Endometrial microvascular endothelial cells (primary cell): ENCODE data around the gene RASSF7. TPM values are rescaled to one million over a fixed set of nuclear protein-coding genes. Genes with fewer than 3 reads are reported as not detected.
"Not testable (repeated sequence)": the region's sequence is repeated elsewhere in the genome, so short reads cannot be mapped to it uniquely, and the experiment has no call there.

Experiments used
- in situ Hi-C: cut with HindIII; loops from 2 replicates; pipeline ENCODE4 v1.10.0; 2017; ENCODE audit warnings: low sequenced_read_pairs, low pct_unique_long_range_greater_than_20kb; ENCODE audit errors: inconsistent ontology term
- total RNA-seq: library from RNA; depleted of rRNA; stranded (reverse); fragments of >200 nt; gene quantifications from one replicate; pipeline ENCODE4 v1.2.3, GENCODE V29; 2015; ENCODE audit errors: inconsistent ontology term

Gene RASSF7, protein sequence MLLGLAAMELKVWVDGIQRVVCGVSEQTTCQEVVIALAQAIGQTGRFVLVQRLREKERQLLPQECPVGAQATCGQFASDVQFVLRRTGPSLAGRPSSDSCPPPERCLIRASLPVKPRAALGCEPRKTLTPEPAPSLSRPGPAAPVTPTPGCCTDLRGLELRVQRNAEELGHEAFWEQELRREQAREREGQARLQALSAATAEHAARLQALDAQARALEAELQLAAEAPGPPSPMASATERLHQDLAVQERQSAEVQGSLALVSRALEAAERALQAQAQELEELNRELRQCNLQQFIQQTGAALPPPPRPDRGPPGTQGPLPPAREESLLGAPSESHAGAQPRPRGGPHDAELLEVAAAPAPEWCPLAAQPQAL
- 34.7 TPM for total RNA-seq

- in situ Hi-C loops, result no loop called here
These were observed at the start of gene RASSF7, which contains the start of gene LMNTD2 for GRCh38 chr11:560305-561147. TSS of gene RASSF7 (plus strand) at chr11:560970. CDS start at chr11:561769, 799 bp downstream. TSS of gene LMNTD2 (minus strand) at chr11:560738. CDS start at chr11:560716, 22 bp downstream.

- in situ Hi-C loops, result no loop called here
These were observed 47.8 kb upstream of the RASSF7 start for GRCh38 chr11:512761-513595.

DNA sequence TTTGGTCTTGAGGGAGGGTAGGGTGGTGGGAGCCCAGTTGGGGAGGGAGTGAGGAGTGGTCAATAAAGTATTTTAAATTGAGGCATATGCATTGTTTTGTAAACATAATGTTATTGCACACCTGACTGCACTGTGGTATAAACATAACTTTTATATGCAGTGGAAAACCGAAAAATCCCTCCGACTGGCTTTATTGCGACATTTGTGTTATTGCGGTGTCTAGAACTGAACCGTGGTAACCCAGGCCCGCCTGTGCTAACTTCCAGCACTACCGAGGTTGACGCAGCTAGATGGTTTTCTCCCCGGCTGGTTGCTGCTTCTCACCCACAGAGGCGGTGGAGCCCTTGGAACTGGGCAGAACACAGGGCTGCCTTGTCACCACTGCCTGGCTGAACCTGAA, 46.2 kb upstream of the RASSF7 start:
- in situ Hi-C loops, result no loop called here

DNA sequence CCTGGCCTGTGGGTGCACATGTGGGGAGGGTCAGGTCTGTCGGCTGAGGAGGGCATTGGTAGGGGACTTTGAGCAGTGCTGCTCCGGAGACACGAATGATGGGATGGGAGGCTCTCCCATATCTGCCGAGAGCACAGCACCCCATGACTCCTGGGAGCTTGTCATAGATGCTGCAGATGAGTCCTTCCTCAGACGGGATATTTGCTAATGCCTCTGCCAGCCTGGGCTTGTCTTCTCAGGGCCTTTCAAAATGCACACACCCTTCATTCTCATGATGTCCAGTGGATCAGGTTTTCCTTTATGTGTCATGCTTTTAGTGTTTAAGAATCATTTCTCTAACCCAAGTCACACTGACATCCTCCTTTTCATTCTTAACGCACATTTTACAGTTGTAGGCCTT, 45.6 kb upstream of the RASSF7 start:
- in situ Hi-C loops, result no loop called here

- in situ Hi-C loops, result no loop called here
These were observed 44.4 kb upstream of the RASSF7 start for GRCh38 chr11:516400-516799.

GRCh38 chr11:516918-517685, 43.7 kb upstream of the RASSF7 start:
- in situ Hi-C loops, result not testable (repeated sequence)

DNA sequence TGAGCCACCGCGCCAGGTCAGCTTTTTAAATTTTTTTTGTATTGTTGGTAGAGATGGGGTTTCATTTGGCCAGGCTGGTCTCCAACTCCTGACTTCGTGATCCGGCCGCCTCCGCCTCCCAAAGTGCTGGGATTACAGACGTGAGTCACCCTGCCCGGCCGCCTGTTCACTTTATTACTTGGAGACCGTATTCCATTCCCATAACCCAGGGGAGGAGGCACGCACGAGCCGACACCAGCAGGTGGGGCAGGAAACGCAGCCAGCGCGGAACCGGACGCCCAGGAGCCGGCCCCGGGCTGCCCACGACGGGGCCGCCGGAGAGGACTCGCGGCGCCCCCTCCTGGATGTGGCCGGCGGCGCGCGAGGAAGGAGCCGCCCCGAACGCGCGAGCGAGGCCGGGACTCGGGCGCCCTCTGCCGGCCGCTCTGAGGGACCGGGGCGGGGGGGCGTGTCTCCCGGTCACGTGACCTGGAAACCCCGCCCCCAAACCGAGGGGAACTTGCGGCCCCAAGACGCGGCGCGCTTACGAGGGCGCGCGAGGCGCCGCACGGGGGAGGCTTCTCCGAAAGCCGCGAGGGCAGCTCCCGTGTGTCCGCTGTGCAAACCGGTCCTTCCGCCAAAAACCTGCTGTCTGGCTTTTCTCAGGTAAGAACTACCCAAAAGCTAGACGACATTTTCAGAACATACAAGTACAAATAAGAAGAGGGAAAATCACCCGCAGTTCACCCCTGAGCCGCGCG, 42.1 kb upstream of the RASSF7 start:
- in situ Hi-C loops, result no loop called here

GRCh38 chr11:520428-521176, 40.2 kb upstream of the RASSF7 start:
- in situ Hi-C loops, result no loop called here

DNA sequence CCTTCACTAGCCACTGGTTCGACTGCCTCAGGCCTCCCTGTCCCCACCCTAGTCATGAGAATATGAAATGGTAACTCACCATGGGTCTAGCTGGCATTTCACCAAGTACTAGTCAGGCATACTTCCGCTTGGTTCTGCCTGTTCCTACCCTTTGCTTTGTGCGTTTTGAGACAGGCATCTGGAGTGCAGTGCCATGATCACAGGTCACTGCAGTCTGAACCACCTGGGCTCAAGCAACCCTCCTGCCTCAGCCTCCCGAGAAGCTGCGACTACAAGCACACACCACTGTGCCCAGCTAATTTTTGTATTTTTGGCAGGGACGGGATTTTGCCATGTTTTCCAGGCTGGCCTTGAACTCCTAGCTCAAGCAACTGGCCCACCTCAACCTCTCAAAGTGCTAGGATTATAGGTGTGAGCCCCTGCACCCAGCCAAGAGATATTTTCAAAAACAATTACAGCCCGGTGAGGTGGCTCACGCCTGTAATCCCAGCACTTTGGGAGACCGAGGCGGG, 39.5 kb upstream of the RASSF7 start:
- in situ Hi-C loops, result no loop called here

- in situ Hi-C loops, result no loop called here
These were observed 34.6 kb upstream of the RASSF7 start for GRCh38 chr11:526192-526591.

- in situ Hi-C loops, result no loop called here
These were observed 32.5 kb upstream of the RASSF7 start for GRCh38 chr11:528166-528814.

- in situ Hi-C loops, result no loop called here
These were observed 31.7 kb upstream of the RASSF7 start for GRCh38 chr11:528815-529727.

DNA sequence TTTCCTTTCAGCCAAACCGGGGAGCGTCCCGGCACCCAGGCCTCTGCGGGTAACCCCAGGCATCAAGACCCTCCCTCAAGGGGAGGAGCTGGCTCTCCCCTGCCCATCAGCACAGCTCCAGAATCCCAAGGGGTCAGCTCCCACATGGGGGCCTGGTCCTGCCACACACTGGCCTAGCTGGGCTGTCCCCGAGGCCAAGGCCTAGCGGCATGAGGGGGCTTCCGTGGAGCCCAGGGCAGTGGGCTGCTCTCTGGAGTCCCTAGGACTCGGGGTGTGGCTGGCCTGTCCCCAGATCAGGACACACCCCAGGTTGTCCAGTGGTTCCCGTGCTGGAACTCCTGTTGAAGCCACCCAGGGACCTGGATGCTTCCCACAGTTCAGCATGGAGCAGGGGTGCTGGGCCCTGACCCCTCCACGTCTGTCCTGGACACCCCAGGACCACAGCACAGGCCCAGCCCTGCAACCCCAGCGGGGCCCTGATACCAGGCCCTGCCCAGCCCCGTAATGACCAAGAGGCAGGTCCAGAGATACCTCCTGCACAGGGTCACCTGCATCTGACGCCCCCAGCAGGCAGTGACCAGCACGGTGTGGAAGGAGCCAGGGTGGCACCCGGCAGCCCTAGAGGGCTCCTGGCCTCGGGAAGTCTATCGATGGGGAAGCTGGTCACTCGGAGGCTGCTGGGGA, 30.9 kb upstream of the RASSF7 start:
- in situ Hi-C loops, result no loop called here

DNA sequence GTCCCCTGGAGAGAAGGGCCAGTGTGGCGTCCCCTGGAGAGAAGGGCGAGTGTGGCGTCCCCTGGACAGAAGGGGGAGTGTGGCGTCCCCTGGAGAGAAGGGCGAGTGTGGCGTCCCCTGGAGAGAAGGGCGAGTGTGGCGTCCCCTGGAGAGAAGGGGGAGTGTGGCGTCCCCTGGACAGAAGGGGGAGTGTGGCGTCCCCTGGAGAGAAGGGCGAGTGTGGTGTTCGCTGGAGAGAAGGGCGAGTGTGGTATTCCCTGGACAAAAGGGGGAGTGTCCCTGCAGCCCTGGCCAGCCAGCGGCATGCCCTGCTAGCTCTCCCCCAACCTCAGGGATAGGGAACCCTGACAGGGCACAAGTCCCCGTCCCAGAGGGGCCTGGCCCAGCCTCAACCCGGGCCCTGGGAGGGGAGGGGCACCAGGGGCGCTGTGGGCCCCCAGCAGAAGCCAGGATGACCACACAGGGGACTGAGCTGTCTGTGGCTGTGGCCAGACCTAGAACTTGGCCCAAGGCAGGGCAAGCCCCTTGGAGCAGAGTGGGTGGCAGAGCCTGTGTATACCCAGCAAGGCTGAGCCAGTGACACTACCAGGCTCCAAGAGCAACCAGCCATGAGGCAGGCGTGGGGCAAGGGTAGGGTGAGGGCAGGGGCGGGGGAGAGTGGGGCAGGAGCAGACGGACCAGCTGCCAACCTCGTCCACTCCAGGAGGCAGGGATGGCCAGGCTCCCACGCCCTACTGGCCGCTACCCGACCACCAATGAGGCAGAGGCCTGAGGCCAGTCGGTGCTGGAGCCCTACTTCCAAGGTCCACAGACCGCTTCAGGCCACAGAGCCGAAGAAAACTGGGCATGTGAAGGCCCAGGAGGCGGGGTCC, 29.6 kb upstream of the RASSF7 start:
- in situ Hi-C loops, result no loop called here
